ENCODE data around the gene CSAG3.
"Not testable (repeated sequence)": the region's sequence is repeated elsewhere in the genome, so short reads cannot be mapped to it uniquely, and the experiment has no call there.

DNA sequence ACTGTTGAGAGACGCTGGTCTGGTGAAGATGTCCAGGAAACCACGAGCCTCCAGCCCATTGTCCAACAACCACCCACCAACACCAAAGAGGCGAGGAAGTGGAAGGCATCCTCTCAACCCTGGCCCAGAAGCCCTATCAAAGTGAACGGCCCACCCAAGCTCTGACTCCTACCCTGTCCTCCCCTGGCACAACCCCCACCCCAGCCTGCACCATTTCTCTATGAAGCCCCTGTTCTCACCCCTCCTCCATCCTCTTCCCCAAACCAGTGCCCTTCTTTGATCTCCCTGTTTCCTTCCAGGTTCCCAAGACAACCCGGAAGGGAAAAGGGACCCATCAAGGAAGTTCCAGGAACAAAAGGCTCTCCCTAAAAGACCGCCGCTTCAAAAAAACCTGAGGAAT lies 526 bp downstream of the CSAG3 start:
- TF ChIP-seq POLR2AphosphoS5 (IDR thresholded peaks at IDR 0.05; ENCODE audit: control insufficient read depth, insufficient read depth, low read depth, low read length); ZNF124 (CRISPR knock-in tag; IDR thresholded peaks at IDR 0.05); MYC (IDR thresholded peaks at IDR 0.05; ENCODE audit: low read depth, low read length); MYC (CRISPR knock-in tag; IDR thresholded peaks at IDR 0.05; ENCODE audit: borderline replicate concordance, low read depth); JUND (IDR thresholded peaks at IDR 0.05; ENCODE audit: borderline replicate concordance, low read depth, low read length); JUND (tag; IDR thresholded peaks at IDR 0.05; ENCODE audit: borderline replicate concordance, low read depth, low read length): not testable (repeated sequence)
- TF ChIP-seq, protein P1, sequence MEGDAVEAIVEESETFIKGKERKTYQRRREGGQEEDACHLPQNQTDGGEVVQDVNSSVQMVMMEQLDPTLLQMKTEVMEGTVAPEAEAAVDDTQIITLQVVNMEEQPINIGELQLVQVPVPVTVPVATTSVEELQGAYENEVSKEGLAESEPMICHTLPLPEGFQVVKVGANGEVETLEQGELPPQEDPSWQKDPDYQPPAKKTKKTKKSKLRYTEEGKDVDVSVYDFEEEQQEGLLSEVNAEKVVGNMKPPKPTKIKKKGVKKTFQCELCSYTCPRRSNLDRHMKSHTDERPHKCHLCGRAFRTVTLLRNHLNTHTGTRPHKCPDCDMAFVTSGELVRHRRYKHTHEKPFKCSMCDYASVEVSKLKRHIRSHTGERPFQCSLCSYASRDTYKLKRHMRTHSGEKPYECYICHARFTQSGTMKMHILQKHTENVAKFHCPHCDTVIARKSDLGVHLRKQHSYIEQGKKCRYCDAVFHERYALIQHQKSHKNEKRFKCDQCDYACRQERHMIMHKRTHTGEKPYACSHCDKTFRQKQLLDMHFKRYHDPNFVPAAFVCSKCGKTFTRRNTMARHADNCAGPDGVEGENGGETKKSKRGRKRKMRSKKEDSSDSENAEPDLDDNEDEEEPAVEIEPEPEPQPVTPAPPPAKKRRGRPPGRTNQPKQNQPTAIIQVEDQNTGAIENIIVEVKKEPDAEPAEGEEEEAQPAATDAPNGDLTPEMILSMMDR (IDR thresholded peaks at IDR 0.05 in 2 of 3, conservative IDR thresholded peaks at IDR 0.05 in 1 of 3; ENCODE audit: insufficient read depth in 2 of 3, low read depth in 1 of 3, low read length in 3 of 3): not testable (repeated sequence)

All from K562 (cell line).